ENCODE measurements around the gene LACC1. TPM values are rescaled to one million over a fixed set of nuclear protein-coding genes. Genes with fewer than 3 reads are reported as not detected.

The LACC1 gene
- total RNA-seq, 1 donor from 2014 or later = 1.7 TPM

DNA sequence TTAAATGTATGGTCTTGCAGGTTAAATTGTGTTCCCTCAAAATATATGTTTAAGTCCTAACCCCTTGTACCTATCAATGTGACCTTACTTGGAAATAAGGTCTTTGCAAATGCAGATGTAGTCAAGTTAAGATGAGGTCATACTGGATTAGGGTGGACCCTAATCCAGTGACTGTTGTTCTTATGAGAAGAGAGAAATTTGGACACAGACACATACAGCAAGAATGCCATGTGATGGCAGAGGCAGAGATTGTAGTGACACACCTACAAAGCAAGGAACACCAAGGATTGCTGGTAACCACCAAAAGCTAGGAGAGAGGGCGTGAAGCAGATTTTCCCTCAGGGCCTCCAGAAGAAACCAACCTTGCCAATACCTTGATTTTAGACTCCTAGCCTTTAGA lies 50.2 kb downstream of the LACC1 start:
- H3K4me3 Mint-ChIP-seq (ENCODE audit: unreplicated experiment) = no peak overlapping the region
- no peaks in the 10 kb centered on the region for H3K4me1 Mint-ChIP-seq (ENCODE audit: low read depth, unreplicated experiment)
- TF ChIP-seq, protein P1, sequence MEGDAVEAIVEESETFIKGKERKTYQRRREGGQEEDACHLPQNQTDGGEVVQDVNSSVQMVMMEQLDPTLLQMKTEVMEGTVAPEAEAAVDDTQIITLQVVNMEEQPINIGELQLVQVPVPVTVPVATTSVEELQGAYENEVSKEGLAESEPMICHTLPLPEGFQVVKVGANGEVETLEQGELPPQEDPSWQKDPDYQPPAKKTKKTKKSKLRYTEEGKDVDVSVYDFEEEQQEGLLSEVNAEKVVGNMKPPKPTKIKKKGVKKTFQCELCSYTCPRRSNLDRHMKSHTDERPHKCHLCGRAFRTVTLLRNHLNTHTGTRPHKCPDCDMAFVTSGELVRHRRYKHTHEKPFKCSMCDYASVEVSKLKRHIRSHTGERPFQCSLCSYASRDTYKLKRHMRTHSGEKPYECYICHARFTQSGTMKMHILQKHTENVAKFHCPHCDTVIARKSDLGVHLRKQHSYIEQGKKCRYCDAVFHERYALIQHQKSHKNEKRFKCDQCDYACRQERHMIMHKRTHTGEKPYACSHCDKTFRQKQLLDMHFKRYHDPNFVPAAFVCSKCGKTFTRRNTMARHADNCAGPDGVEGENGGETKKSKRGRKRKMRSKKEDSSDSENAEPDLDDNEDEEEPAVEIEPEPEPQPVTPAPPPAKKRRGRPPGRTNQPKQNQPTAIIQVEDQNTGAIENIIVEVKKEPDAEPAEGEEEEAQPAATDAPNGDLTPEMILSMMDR (IDR thresholded peaks at IDR 0.05; ENCODE audit: partially characterized antibody, unreplicated experiment) = no peak
- DNase-seq = no peak
- no peaks in the 10 kb centered on the region for H3K36me3 Mint-ChIP-seq (ENCODE audit: unreplicated experiment)
- H3K9me3 Mint-ChIP-seq (ENCODE audit: unreplicated experiment) = no peaks in the 10 kb centered on the region
- H3K27ac Mint-ChIP-seq (ENCODE audit: unreplicated experiment) = no peak overlapping the region
- H3K27me3 Mint-ChIP-seq (ENCODE audit: unreplicated experiment) = no peaks in the 10 kb centered on the region

DNA sequence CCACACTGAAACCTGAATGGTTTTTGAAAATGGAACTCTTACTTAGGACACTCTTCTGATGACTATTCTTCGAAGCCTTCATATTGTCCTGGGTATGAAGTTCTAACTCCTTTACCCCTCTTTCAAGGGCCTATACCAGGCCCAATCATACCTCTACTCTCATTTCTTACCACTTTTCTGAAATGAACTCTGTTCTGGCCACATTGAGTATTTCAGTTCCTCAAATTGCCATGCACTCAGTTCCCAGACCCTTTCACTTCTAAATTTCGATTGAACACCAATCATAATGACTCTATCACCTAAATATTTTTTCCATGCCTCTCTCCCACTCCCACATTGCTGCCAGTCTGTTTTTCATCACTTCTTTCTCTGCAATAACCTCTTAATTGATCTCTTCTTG lies 53.7 kb downstream of the LACC1 start:
- no peaks in the 10 kb centered on the region for H3K4me1 Mint-ChIP-seq (ENCODE audit: low read depth, unreplicated experiment)
- DNase-seq = no peak
- H3K4me3 Mint-ChIP-seq (ENCODE audit: unreplicated experiment) = no peak overlapping the region
- H3K9me3 Mint-ChIP-seq (ENCODE audit: unreplicated experiment) = no peaks in the 10 kb centered on the region
- TF ChIP-seq, protein P1 (IDR thresholded peaks at IDR 0.05; ENCODE audit: partially characterized antibody, unreplicated experiment) = no peak
- H3K36me3 Mint-ChIP-seq (ENCODE audit: unreplicated experiment) = no peaks in the 10 kb centered on the region
- H3K27ac Mint-ChIP-seq (ENCODE audit: unreplicated experiment) = no peak overlapping the region
- no peaks in the 10 kb centered on the region for H3K27me3 Mint-ChIP-seq (ENCODE audit: unreplicated experiment)

DNA sequence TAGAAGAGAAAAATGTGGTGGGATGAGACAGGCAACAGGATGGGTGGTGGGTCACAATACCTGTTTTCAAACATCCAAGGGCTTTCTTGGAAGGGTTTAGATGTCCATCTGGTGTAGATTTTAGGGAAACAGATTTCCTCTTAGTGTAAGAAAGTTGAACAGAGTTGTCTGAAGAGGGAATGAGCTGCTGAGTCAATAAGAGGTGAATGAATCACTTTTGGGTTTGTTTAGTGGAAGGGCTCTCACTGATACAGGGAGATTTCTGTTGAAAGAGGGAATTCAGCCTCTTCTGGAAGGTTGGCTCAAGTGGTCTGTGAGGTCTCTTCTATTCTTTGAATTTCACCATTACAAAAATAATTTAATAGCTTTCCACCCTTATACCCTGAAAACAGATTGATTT lies 54.6 kb downstream of the LACC1 start:
- Mint-ChIP-seq H3K36me3 (ENCODE audit: unreplicated experiment) (no peaks in the 10 kb centered on the region), H3K27ac (ENCODE audit: unreplicated experiment) (no peak overlapping the region), H3K4me3 (ENCODE audit: unreplicated experiment) (no peak overlapping the region), H3K9me3 (ENCODE audit: unreplicated experiment) (no peaks in the 10 kb centered on the region), H3K4me1 (ENCODE audit: low read depth, unreplicated experiment) (no peaks in the 10 kb centered on the region), H3K27me3 (ENCODE audit: unreplicated experiment) (no peaks in the 10 kb centered on the region)
- DNase-seq = no peak
- TF ChIP-seq, protein P1 (IDR thresholded peaks at IDR 0.05; ENCODE audit: partially characterized antibody, unreplicated experiment) = no peak

DNA sequence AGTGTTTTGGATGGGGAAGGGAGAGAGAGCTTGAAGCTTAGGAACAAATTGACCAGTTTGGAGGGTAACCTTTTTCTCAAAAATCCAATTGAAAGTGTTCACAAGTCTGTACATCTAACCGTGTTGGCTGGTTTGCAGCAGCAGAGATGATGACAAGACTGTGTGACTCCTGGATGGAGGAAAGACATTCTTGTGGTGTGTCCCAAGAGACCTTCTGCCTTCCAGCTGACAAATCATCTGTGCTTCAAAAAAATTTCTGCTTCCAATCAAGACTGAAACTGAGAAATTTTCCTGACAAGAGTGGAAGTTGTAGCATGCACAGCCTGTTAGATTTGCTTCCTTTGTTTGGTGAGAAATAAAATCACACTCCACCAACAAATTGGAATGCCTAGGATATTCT lies 56.2 kb downstream of the LACC1 start:
- H3K9me3 Mint-ChIP-seq (ENCODE audit: unreplicated experiment) = no peaks in the 10 kb centered on the region
- no peaks in the 10 kb centered on the region for H3K4me1 Mint-ChIP-seq (ENCODE audit: low read depth, unreplicated experiment)
- no peaks in the 10 kb centered on the region for H3K27me3 Mint-ChIP-seq (ENCODE audit: unreplicated experiment)
- no peak overlapping the region for H3K4me3 Mint-ChIP-seq (ENCODE audit: unreplicated experiment)
- H3K36me3 Mint-ChIP-seq (ENCODE audit: unreplicated experiment) = no peaks in the 10 kb centered on the region
- no peak for DNase-seq
- H3K27ac Mint-ChIP-seq (ENCODE audit: unreplicated experiment) = no peak overlapping the region
- TF ChIP-seq, protein P1 (IDR thresholded peaks at IDR 0.05; ENCODE audit: partially characterized antibody, unreplicated experiment) = no peak

DNA sequence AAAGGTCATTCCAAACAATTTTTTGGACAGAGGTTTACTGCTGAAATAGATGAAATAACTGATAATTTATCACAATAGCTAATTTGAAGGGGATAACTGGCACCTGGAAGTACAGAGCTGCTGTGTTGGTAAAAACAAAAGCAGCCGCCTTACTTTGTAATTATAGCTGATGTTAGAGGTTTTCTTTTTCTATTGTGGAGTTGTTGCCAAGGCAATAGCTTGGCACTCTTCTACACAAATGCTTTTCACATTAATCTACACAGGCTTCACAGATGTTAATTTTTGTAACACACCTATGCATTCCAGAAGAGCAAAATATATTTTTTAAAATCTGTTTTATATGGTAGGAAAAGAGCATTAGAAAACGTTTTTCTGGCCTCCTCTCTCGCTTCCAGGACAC lies 56.9 kb downstream of the LACC1 start:
- Mint-ChIP-seq H3K4me1 (ENCODE audit: low read depth, unreplicated experiment) (no peaks in the 10 kb centered on the region), H3K27ac (ENCODE audit: unreplicated experiment) (no peak overlapping the region), H3K27me3 (ENCODE audit: unreplicated experiment) (no peaks in the 10 kb centered on the region), H3K9me3 (ENCODE audit: unreplicated experiment) (no peaks in the 10 kb centered on the region), H3K36me3 (ENCODE audit: unreplicated experiment) (no peaks in the 10 kb centered on the region), H3K4me3 (ENCODE audit: unreplicated experiment) (no peak overlapping the region)
- TF ChIP-seq, protein P1 (IDR thresholded peaks at IDR 0.05; ENCODE audit: partially characterized antibody, unreplicated experiment) = no peak
- no peak for DNase-seq

Data from glutamatergic neuron (in vitro differentiated cells).